Endodermal cell (in vitro differentiated cells): ENCODE data around the gene MALRD1. TPM values are rescaled to one million over a fixed set of nuclear protein-coding genes. Genes with fewer than 3 reads are reported as not detected.

Experiments
- DNase-seq: peaks from one replicate; pipeline ENCODE4 v3.0.0-alpha.2; 2017
- H3K27ac ChIP-seq: 2 replicates; pipeline ENCODE4 v1.5.1; 2013; ENCODE audit warnings: mild to moderate bottlenecking, low read depth, low read length, moderate library complexity
- H3K27me3 ChIP-seq: 2 replicates; pipeline ENCODE4 v1.6.1; 2013; ENCODE audit warnings: mild to moderate bottlenecking, low read length, moderate library complexity; ENCODE audit not compliant: insufficient read depth, control insufficient read depth, poor library complexity, severe bottlenecking
- H3K36me3 ChIP-seq: 2 replicates; pipeline ENCODE4 v1.7.0; 2013; ENCODE audit warnings: mild to moderate bottlenecking, low read length, moderate library complexity; ENCODE audit not compliant: control insufficient read depth, insufficient read depth
- H3K4me1 ChIP-seq: one replicate; pipeline ENCODE4 v1.7.0; 2013; ENCODE audit warnings: low read length; ENCODE audit not compliant: control insufficient read depth, insufficient read depth
- H3K4me3 ChIP-seq: 2 replicates; pipeline ENCODE4 v1.5.1; 2013; ENCODE audit warnings: mild to moderate bottlenecking, low read length, moderate library complexity
- H3K9ac ChIP-seq: 2 replicates; pipeline ENCODE4 v1.6.1; 2013; ENCODE audit warnings: mild to moderate bottlenecking, low read length, moderate library complexity; ENCODE audit not compliant: poor library complexity, severe bottlenecking; ENCODE audit errors: extremely low read depth
- H3K9me3 ChIP-seq: 2 replicates; pipeline ENCODE4 v1.6.1; 2013; ENCODE audit warnings: mild to moderate bottlenecking, low read length, moderate library complexity; ENCODE audit not compliant: control insufficient read depth
- H3K27ac Mint-ChIP-seq: 2 replicates; pipeline ENCODE4 v1.8.0; 2020; ENCODE audit warnings: mixed read lengths
- H3K27me3 Mint-ChIP-seq: 2 replicates; pipeline ENCODE4 v1.8.0; 2021; ENCODE audit warnings: mild to moderate bottlenecking, mixed read lengths; ENCODE audit not compliant: insufficient read depth
- H3K36me3 Mint-ChIP-seq: 2 replicates; pipeline ENCODE4 v1.8.0; 2020; ENCODE audit warnings: low read depth, mixed read lengths
- H3K4me1 Mint-ChIP-seq: 2 replicates; pipeline ENCODE4 v1.8.0; 2020; ENCODE audit warnings: mixed read lengths
- H3K4me3 Mint-ChIP-seq: 2 replicates; pipeline ENCODE4 v1.8.0; 2020; ENCODE audit warnings: mild to moderate bottlenecking, moderate library complexity, mixed read lengths
- H3K9me3 Mint-ChIP-seq: 2 replicates; pipeline ENCODE4 v1.8.0; 2020; ENCODE audit warnings: mild to moderate bottlenecking, mixed read lengths
- WGBS, 2 experiments: methylation state at CpG; one replicate each; pipeline versions ENCODE4 v1.1.5 to v1.1.7; 2013; ENCODE audit warnings: missing lambda C conversion rate in 2 of 2, mixed read lengths in 1 of 2; ENCODE audit not compliant: insufficient coverage in 1 of 2, insufficient read length in 1 of 2; 5-methylcytosine and 5-hydroxymethylcytosine counted together
- total RNA-seq, 2 donors: library from RNA; stranded (reverse); fragmentation: NEBNext Ultra II Directional in 1 of 2; extraction: Animal tissue kit (Norgen Biotek cat#: 25700) in 1 of 2; gene quantifications; 2 replicates in 1 of 2; 3 replicates in 1 of 2; pipeline ENCODE4 v1.2.1, GENCODE V29; 2021
- TF ChIP-seq, protein P1 (sequence below): fragments of 200-600 bp; sonication (generic); conservative IDR thresholded peaks from 2 replicates; pipeline ENCODE4 v1.5.0; 2021; ENCODE audit warnings: antibody characterized with exemption, mild to moderate bottlenecking

Gene MALRD1
- total RNA-seq, 2 donors from 2014 or later: 0.64 to 1.5 TPM

DNA sequence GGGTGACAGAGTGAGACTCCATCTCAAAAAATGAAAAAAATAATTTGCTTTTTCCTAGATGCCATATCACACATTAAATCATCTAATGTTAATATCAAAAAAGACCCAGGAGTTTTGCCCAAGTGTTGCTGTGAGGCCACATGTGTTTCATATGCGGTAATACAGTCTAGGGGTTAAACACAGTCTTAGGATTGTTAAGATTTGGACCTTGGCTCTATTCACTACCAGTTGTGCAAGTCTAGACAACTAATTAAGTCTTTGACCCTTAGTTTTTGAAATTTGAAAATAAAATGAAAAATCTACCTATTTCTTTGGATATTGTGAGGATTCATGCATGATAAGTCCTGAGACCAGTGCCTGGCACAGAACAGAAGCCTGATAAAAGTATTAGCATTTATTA is 14.9 kb upstream of the MALRD1 start:
- H3K36me3 Mint-ChIP-seq: no peaks in the 10 kb centered on the region
- Histone ChIP-seq H3K9me3 (no peaks in the 10 kb centered on the region), H3K27me3 (no peaks in the 10 kb centered on the region), H3K36me3 (no peaks in the 10 kb centered on the region), H3K4me1 (no peaks in the 10 kb centered on the region), H3K9ac (no peak overlapping the region), H3K4me3 (no peak overlapping the region), H3K27ac (no peak overlapping the region)
- no peaks in the 10 kb centered on the region for H3K4me1 Mint-ChIP-seq
- no peaks in the 10 kb centered on the region for H3K9me3 Mint-ChIP-seq
- no peaks in the 10 kb centered on the region for H3K27me3 Mint-ChIP-seq
- DNase-seq: no peak
- no peak overlapping the region for H3K4me3 Mint-ChIP-seq
- H3K27ac Mint-ChIP-seq: no peak overlapping the region
- TF ChIP-seq, protein P1, sequence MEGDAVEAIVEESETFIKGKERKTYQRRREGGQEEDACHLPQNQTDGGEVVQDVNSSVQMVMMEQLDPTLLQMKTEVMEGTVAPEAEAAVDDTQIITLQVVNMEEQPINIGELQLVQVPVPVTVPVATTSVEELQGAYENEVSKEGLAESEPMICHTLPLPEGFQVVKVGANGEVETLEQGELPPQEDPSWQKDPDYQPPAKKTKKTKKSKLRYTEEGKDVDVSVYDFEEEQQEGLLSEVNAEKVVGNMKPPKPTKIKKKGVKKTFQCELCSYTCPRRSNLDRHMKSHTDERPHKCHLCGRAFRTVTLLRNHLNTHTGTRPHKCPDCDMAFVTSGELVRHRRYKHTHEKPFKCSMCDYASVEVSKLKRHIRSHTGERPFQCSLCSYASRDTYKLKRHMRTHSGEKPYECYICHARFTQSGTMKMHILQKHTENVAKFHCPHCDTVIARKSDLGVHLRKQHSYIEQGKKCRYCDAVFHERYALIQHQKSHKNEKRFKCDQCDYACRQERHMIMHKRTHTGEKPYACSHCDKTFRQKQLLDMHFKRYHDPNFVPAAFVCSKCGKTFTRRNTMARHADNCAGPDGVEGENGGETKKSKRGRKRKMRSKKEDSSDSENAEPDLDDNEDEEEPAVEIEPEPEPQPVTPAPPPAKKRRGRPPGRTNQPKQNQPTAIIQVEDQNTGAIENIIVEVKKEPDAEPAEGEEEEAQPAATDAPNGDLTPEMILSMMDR: no peak
- WGBS, 2 experiments: 98 to 100% methylated on average over 1 of the region's 1 CpG

DNA sequence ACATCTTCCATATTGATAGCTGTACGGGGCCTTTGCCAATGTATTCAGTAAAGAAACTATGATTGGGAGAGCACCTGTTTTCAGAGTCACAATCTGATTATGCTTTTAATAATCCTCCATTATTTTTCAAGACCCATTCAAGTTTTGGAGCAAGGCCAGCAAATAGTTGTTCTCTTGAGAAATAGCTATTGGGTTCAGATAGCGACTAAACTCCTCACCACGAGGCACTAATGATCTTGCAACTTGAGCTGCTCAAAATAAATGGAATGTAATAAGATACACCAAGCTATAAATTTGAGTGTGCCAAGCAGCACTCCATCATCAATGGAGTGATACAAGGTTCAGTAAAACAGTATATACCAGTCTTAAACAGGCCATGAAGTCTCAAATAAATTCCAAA is 7.4 kb upstream of the MALRD1 start:
- WGBS, 2 experiments: 95% methylated on average over 3 of the region's 3 CpGs; no CpG with 5 or more reads in 1 of the 2 experiments
- H3K36me3 ChIP-seq: no peaks in the 10 kb centered on the region
- no peaks in the 10 kb centered on the region for H3K4me1 ChIP-seq
- Mint-ChIP-seq H3K36me3 (no peaks in the 10 kb centered on the region), H3K27me3 (no peaks in the 10 kb centered on the region), H3K27ac (no peak overlapping the region), H3K4me1 (no peaks in the 10 kb centered on the region), H3K9me3 (no peaks in the 10 kb centered on the region), H3K4me3 (no peak overlapping the region)
- H3K4me3 ChIP-seq: no peak overlapping the region
- no peak overlapping the region for H3K9ac ChIP-seq
- H3K27ac ChIP-seq: no peak overlapping the region
- no peaks in the 10 kb centered on the region for H3K27me3 ChIP-seq
- no peak for DNase-seq
- TF ChIP-seq, protein P1: no peak
- H3K9me3 ChIP-seq: no peaks in the 10 kb centered on the region

DNA sequence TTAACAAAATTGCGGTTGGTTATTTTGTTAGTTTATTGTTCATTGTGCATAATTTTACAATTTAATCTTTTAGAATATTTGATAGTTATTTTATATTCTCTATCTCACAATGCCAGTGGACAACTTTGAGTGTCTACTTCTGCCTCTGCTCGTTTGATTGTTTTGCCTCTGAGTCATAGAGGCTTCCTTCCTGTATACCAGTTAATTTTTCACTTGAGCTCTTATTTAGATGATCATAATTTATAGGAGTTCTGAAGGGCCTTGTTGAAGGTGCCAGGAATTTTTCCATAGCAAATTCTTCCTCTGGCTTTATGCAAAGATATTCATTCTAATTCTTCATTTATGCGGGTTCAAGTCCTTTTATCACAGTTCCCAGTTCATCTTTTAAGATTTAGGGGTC is 5.2 kb upstream of the MALRD1 start:
- 90% methylated on average over 2 of the region's 3 CpGs; no CpG with 5 or more reads in 1 of the 2 experiments for WGBS, 2 experiments
- Mint-ChIP-seq H3K27ac (no peak overlapping the region), H3K27me3 (no peaks in the 10 kb centered on the region), H3K36me3 (no peaks in the 10 kb centered on the region), H3K4me3 (no peak overlapping the region), H3K4me1 (peaks cover 7% of the 10 kb centered on the region), H3K9me3 (no peaks in the 10 kb centered on the region)
- no peaks in the 10 kb centered on the region for H3K4me1 ChIP-seq
- no peak overlapping the region for H3K4me3 ChIP-seq
- no peaks in the 10 kb centered on the region for H3K9me3 ChIP-seq
- H3K9ac ChIP-seq: no peak overlapping the region
- DNase-seq: no peak
- TF ChIP-seq, protein P1: no peak
- no peaks in the 10 kb centered on the region for H3K27me3 ChIP-seq
- no peaks in the 10 kb centered on the region for H3K36me3 ChIP-seq
- no peak overlapping the region for H3K27ac ChIP-seq
